ENCODE results near the gene ARRB1. TPM values are rescaled to one million over a fixed set of nuclear protein-coding genes. Genes with fewer than 3 reads are reported as not detected.

The ARRB1 gene
- total and polyA plus RNA-seq, 2 donors from 2014 or later: 17.6 to 53.8 TPM

- intact Hi-C loops (cut with DNase I): no loop called here
- Histone ChIP-seq H3K4me3 (ENCODE audit: low read length in 3 of 3) (no peak overlapping the region), H3K27me3 (ENCODE audit: control insufficient read depth, insufficient read depth, low read length) (no peaks in the 10 kb centered on the region), H3K9ac (ENCODE audit: low read length in 3 of 3) (no peak overlapping the region), H3K4me1 (ENCODE audit: control insufficient read depth in 2 of 3, insufficient read depth in 2 of 3, low read depth in 1 of 3, low read length in 3 of 3) (peaks cover 0 to 2% (median 0%) of the 10 kb centered on the region in 3 donors), H3K27ac (ENCODE audit: low read depth in 2 of 2, low read length in 2 of 2) (no peak overlapping the region), H3K9me3 (ENCODE audit: control insufficient read depth in 2 of 3, insufficient read depth in 1 of 3, low read length in 3 of 3) (no peaks in the 10 kb centered on the region), H3K36me3 (ENCODE audit: control insufficient read depth in 2 of 3, insufficient read depth in 3 of 3, low read length in 3 of 3) (no peaks in the 10 kb centered on the region)
- TF ChIP-seq, protein P1, sequence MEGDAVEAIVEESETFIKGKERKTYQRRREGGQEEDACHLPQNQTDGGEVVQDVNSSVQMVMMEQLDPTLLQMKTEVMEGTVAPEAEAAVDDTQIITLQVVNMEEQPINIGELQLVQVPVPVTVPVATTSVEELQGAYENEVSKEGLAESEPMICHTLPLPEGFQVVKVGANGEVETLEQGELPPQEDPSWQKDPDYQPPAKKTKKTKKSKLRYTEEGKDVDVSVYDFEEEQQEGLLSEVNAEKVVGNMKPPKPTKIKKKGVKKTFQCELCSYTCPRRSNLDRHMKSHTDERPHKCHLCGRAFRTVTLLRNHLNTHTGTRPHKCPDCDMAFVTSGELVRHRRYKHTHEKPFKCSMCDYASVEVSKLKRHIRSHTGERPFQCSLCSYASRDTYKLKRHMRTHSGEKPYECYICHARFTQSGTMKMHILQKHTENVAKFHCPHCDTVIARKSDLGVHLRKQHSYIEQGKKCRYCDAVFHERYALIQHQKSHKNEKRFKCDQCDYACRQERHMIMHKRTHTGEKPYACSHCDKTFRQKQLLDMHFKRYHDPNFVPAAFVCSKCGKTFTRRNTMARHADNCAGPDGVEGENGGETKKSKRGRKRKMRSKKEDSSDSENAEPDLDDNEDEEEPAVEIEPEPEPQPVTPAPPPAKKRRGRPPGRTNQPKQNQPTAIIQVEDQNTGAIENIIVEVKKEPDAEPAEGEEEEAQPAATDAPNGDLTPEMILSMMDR (IDR thresholded peaks at IDR 0.05; ENCODE audit: borderline replicate concordance, extremely low read depth, insufficient read depth): no peak
- DNase-seq: peak in 1 of 5 donors; percentile 28
- FAIRE-seq: no peak
These were observed 90.9 kb downstream of the ARRB1 start for GRCh38 chr11:75260396-75261170.

- Histone ChIP-seq H3K4me1 (ENCODE audit: control insufficient read depth in 2 of 3, insufficient read depth in 2 of 3, low read depth in 1 of 3, low read length in 3 of 3) (no peaks in the 10 kb centered on the region), H3K27me3 (ENCODE audit: control insufficient read depth, insufficient read depth, low read length) (no peaks in the 10 kb centered on the region), H3K9ac (ENCODE audit: low read length in 3 of 3) (no peak overlapping the region), H3K9me3 (ENCODE audit: control insufficient read depth in 2 of 3, insufficient read depth in 1 of 3, low read length in 3 of 3) (no peaks in the 10 kb centered on the region), H3K36me3 (ENCODE audit: control insufficient read depth in 2 of 3, insufficient read depth in 3 of 3, low read length in 3 of 3) (no peaks in the 10 kb centered on the region), H3K27ac (ENCODE audit: low read depth in 2 of 2, low read length in 2 of 2) (no peak overlapping the region), H3K4me3 (ENCODE audit: low read length in 3 of 3) (no peak overlapping the region)
- no peak for FAIRE-seq
- intact Hi-C loops (cut with DNase I): no loop called here
- TF ChIP-seq, protein P1 (IDR thresholded peaks at IDR 0.05; ENCODE audit: borderline replicate concordance, extremely low read depth, insufficient read depth): no peak
- no peak for DNase-seq
These were observed 97.1 kb downstream of the ARRB1 start for GRCh38 chr11:75254326-75254725.

DNA sequence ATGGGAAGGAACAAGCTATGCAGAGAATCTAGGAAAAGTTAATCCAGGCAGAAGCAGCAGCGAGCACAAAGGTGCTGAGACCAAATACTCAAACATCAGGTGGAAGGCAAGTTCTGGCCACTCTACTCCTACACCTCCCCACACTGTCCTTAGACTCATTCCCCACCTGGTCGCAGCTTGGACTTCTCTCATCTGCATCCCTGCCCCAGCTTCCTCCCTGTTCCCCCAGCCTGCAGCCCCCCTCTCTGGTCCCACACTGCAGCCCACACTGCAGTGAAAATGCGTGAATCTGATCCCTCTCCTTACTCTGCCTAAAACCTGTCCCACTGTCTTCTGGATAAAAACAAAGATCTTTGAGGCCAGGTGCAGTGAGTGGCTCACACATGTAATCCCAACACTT is 101.8 kb downstream of the ARRB1 start:
- no peaks in the 10 kb centered on the region for H3K36me3 ChIP-seq (ENCODE audit: control insufficient read depth in 2 of 3, insufficient read depth in 3 of 3, low read length in 3 of 3)
- DNase-seq (peak in 1 of 5 donors; percentile 11), FAIRE-seq (no peak)
- H3K27ac ChIP-seq (ENCODE audit: low read depth in 2 of 2, low read length in 2 of 2): no peak overlapping the region
- intact Hi-C loops (cut with DNase I): loop anchor here (5.0 to 10.0 kb wide), 3 partner anchors 107 to 317 kb away; no protein-coding TSS in a partner anchor
- H3K4me3 ChIP-seq (ENCODE audit: low read length in 3 of 3): no peak overlapping the region
- H3K4me1 ChIP-seq (ENCODE audit: control insufficient read depth in 2 of 3, insufficient read depth in 2 of 3, low read depth in 1 of 3, low read length in 3 of 3): no peaks in the 10 kb centered on the region
- peaks cover 4% of the 10 kb centered on the region for H3K27me3 ChIP-seq (ENCODE audit: control insufficient read depth, insufficient read depth, low read length)
- TF ChIP-seq, protein P1 (IDR thresholded peaks at IDR 0.05; ENCODE audit: borderline replicate concordance, extremely low read depth, insufficient read depth): no peak
- no peak overlapping the region for H3K9ac ChIP-seq (ENCODE audit: low read length in 3 of 3)
- H3K9me3 ChIP-seq (ENCODE audit: control insufficient read depth in 2 of 3, insufficient read depth in 1 of 3, low read length in 3 of 3): no peaks in the 10 kb centered on the region
